GM12878 (cell line): ENCODE measurements around the gene RBM18. TPM values are rescaled to one million over a fixed set of nuclear protein-coding genes. Genes with fewer than 3 reads are reported as not detected.

Experiments
- ATAC-seq: fragments of 200-7000 bp; cut with Tn5 transposase; 3 replicates; pipeline ENCODE4 v1.9.1; 2020; ENCODE audit warnings: mild to moderate bottlenecking, moderate library complexity
- BruUV-seq: library from RNA; stranded (reverse); fragments of 400-500 nt; replicated peaks from 2 replicates; lab custom pipeline; 2021; lab: Mats Ljungman, UMichigan
- CTCF ChIA-PET: fragments of 300-600 bp; sonication (Branson Sonifier 250); formaldehyde crosslinking; extraction: SDS; loops from one replicate; lab custom pipeline; 2021; ENCODE audit warnings: inconsistent platforms; lab: Yijun Ruan, JAX
- POLR2A ChIA-PET: fragments of 350-600 bp; formaldehyde crosslinking; extraction: SDS; loops from one replicate; lab custom pipeline; 2021; ENCODE audit warnings: inconsistent platforms; lab: Charles Lee
- RAD21 ChIA-PET: fragments of 300-600 bp; sonication (Branson Sonifier 250); formaldehyde crosslinking; loops from one replicate; lab custom pipeline; 2023; ENCODE audit warnings: antibody characterized with exemption; ENCODE audit not compliant: unreplicated experiment; lab: Charles Lee
- SMC1A ChIA-PET: fragments of 300-600 bp; sonication (Branson Sonifier 250); formaldehyde crosslinking; loops from one replicate; lab custom pipeline; 2023; ENCODE audit not compliant: unreplicated experiment, uncharacterized antibody; lab: Charles Lee
- DNase-seq: peaks from one replicate; pipeline ENCODE4 v3.0.0-alpha.2; 2011; ENCODE audit warnings: low read depth, low spot score
- FAIRE-seq: peaks from 3 replicates; lab custom pipeline; 2011; peaks lifted over from hg19 to GRCh38; lab: Jason Lieb, UNC
- H2AFZ ChIP-seq: 2 replicates; pipeline ENCODE4 v1.6.0; 2011; ENCODE audit warnings: low read depth, low read length, control low read depth; ENCODE audit not compliant: control insufficient read depth
- H3K27ac ChIP-seq: 2 replicates; pipeline ENCODE4 v1.5.1; 2011; ENCODE audit warnings: control low read depth; ENCODE audit not compliant: control insufficient read depth, insufficient read depth
- H3K27me3 ChIP-seq, 2 experiments: replicated peaks in 1 of 2; 2 replicates each; pipeline versions ENCODE4 v1.6.0 to v1.6.1; 2011; ENCODE audit warnings: low read length in 1 of 2; ENCODE audit not compliant: control insufficient read depth in 2 of 2, insufficient read depth in 2 of 2
- H3K36me3 ChIP-seq, 2 experiments: 2 replicates each; pipeline ENCODE4 v1.5.1; 2011; ENCODE audit warnings: low read length in 1 of 2; ENCODE audit not compliant: control insufficient read depth in 2 of 2, insufficient read depth in 2 of 2
- H3K4me1 ChIP-seq: 2 replicates; pipeline ENCODE4 v1.6.1; 2011; ENCODE audit warnings: mild to moderate bottlenecking, low read length, moderate library complexity, mixed read lengths; ENCODE audit not compliant: control insufficient read depth, insufficient read depth
- H3K4me2 ChIP-seq: 2 replicates; pipeline ENCODE4 v1.6.0; 2011; ENCODE audit warnings: control low read depth; ENCODE audit not compliant: control insufficient read depth, insufficient read depth
- H3K4me3 ChIP-seq: fragments of 200-600 bp; sonication (generic); 2 replicates; pipeline ENCODE4 v1.5.1; 2016
- H3K79me2 ChIP-seq: 2 replicates; pipeline ENCODE4 v1.6.0; 2011; ENCODE audit warnings: low read length; ENCODE audit not compliant: control insufficient read depth, insufficient read depth
- H3K9ac ChIP-seq: 2 replicates; pipeline ENCODE4 v1.8.0; 2011; ENCODE audit warnings: low read length, control low read depth, mixed read lengths; ENCODE audit not compliant: control insufficient read depth, insufficient read depth
- H3K9me3 ChIP-seq: replicated peaks from 3 replicates; pipeline ENCODE4 v1.5.1; 2011; ENCODE audit warnings: mild to moderate bottlenecking, low read length; ENCODE audit not compliant: control insufficient read depth, insufficient read depth
- H4K20me1 ChIP-seq: 2 replicates; pipeline ENCODE4 v1.6.0; 2011; ENCODE audit not compliant: control insufficient read depth, insufficient read depth
- BCL11A ChIP-seq: IDR thresholded peaks from 2 replicates; pipeline ENCODE4 v1.6.1; 2011; ENCODE audit warnings: low read depth, low read length
- ESRRA ChIP-seq: IDR thresholded peaks from 2 replicates; pipeline ENCODE4 v1.6.1; 2012; ENCODE audit warnings: mild to moderate bottlenecking, low read length, improper control_type of control experiment
- GATAD2B ChIP-seq: fragments of 450-650 bp; conservative IDR thresholded peaks from 2 replicates; pipeline ENCODE4 v1.6.1; 2017; ENCODE audit warnings: low read depth, mild to moderate bottlenecking, moderate library complexity
- IKZF2 ChIP-seq, 2 experiments: fragments of 450-650 bp; IDR thresholded peaks; 2 replicates each; pipeline ENCODE4 v1.6.1; 2017; ENCODE audit warnings: mild to moderate bottlenecking in 2 of 2, moderate library complexity in 2 of 2
- JUNB ChIP-seq: IDR thresholded peaks from 2 replicates; pipeline ENCODE4 v1.6.1; 2016; ENCODE audit warnings: antibody characterized with exemption, mild to moderate bottlenecking
- JUND ChIP-seq: IDR thresholded peaks from 2 replicates; pipeline ENCODE4 v1.6.1; 2012; ENCODE audit warnings: low read depth, mild to moderate bottlenecking, low read length, improper control_type of control experiment, moderate library complexity
- KDM1A ChIP-seq: fragments of 200-600 bp; sonication (generic); IDR thresholded peaks from 2 replicates; pipeline ENCODE4 v1.6.1; 2016; ENCODE audit warnings: borderline replicate concordance
- MAX ChIP-seq: IDR thresholded peaks from 2 replicates; pipeline ENCODE4 v1.6.1; 2012; ENCODE audit warnings: low read depth, low read length, improper control_type of control experiment
- NRF1 ChIP-seq: conservative IDR thresholded peaks from 2 replicates; pipeline ENCODE4 v1.6.1; 2011; ENCODE audit warnings: mild to moderate bottlenecking, low read depth, low read length, improper control_type of control experiment
- SIN3A ChIP-seq: IDR thresholded peaks from 2 replicates; pipeline ENCODE4 v1.6.1; 2012; ENCODE audit warnings: low read depth, low read length, improper control_type of control experiment
- SPI1 ChIP-seq: IDR thresholded peaks from 2 replicates; pipeline ENCODE4 v1.6.1; 2011; ENCODE audit warnings: low read depth, mild to moderate bottlenecking, low read length, moderate library complexity, borderline replicate concordance; ENCODE audit not compliant: insufficient read depth
- SUZ12 ChIP-seq: fragments of 200-600 bp; sonication (generic); IDR thresholded peaks from one replicate; pipeline ENCODE4 v1.6.1; 2018; ENCODE audit warnings: antibody characterized with exemption, mild to moderate bottlenecking; ENCODE audit not compliant: unreplicated experiment
- ZBTB11 ChIP-seq: fragments of 450-650 bp; formaldehyde crosslinking; IDR thresholded peaks from 2 replicates; pipeline ENCODE4 v1.5.0; 2022; ENCODE audit warnings: mild to moderate bottlenecking, missing genetic modification characterization
- ZNF217 ChIP-seq: fragments of 450-650 bp; IDR thresholded peaks from 2 replicates; pipeline ENCODE4 v1.6.1; 2017; ENCODE audit warnings: antibody characterized with exemption, mild to moderate bottlenecking
- ZNF622 ChIP-seq: fragments of 450-650 bp; IDR thresholded peaks from 2 replicates; pipeline ENCODE4 v1.6.1; 2017; ENCODE audit warnings: mild to moderate bottlenecking, inconsistent platforms
- WGBS: methylation state at CpG from one replicate; pipeline ENCODE4 v1.1.6; 2016; ENCODE audit warnings: low lambda C conversion rate; ENCODE audit not compliant: insufficient replicate concordance, insufficient coverage; ENCODE audit errors: missing lambda C conversion rate; 5-methylcytosine and 5-hydroxymethylcytosine counted together
- in situ Hi-C: fragments of 300-500 bp; cut with MboI; formaldehyde crosslinking; loops from 9 replicates; pipeline ENCODE4 v1.14.3; 2018; ENCODE audit warnings: mixed read lengths
- intact Hi-C: fragments of 100-400 bp; cut with micrococcal nuclease; formaldehyde crosslinking; loops from one replicate; pipeline ENCODE4 v1.14.2; 2022; ENCODE audit not compliant: unreplicated experiment
- polyA plus RNA-seq, 11 experiments: library from polyadenylated mRNA; depleted of rRNA in 4 of 11; unstranded in 6 of 11; stranded (reverse) in 5 of 11; fragments of >200 nt; fragmentation: Nextera tagmentation in 4 of 11; fragmentation: Illumina TruSeq in 1 of 11; extraction: Ambion mirVana in 4 of 11; extraction: Trizol in 1 of 11; gene quantifications; 1 replicate in 1 of 11; 2 replicates in 10 of 11; pipeline versions ENCODE4 v1.2.1 to v1.2.3, GENCODE V29; 2011 to 2016; ENCODE audit warnings: inconsistent platforms in 2 of 11, missing spikeins in 2 of 11, low read depth in 1 of 11
- total RNA-seq, 4 experiments: library from RNA; depleted of rRNA in 3 of 4; stranded (reverse); fragments of >200 nt in 3 of 4; fragmentation: Illumina TruSeq in 1 of 4; extraction: Trizol in 1 of 4; gene quantifications; 2 replicates each; pipeline versions ENCODE4 v1.2.1 to v1.2.3, GENCODE V29; 2013 to 2021
- TF ChIP-seq, protein P1 (sequence below): fragments of 450-650 bp; IDR thresholded peaks from 2 replicates; pipeline ENCODE4 v1.6.1; 2017; ENCODE audit warnings: mild to moderate bottlenecking, low read depth, inconsistent platforms; ENCODE audit not compliant: poor library complexity, severe bottlenecking

RBM18 gene
- total and polyA plus RNA-seq, 10 of the 15 experiments (the other 5 are each of a cell fraction or from before 2014, with no cell fraction given), result 6.4 to 46.8 (median 30.4) TPM

DNA sequence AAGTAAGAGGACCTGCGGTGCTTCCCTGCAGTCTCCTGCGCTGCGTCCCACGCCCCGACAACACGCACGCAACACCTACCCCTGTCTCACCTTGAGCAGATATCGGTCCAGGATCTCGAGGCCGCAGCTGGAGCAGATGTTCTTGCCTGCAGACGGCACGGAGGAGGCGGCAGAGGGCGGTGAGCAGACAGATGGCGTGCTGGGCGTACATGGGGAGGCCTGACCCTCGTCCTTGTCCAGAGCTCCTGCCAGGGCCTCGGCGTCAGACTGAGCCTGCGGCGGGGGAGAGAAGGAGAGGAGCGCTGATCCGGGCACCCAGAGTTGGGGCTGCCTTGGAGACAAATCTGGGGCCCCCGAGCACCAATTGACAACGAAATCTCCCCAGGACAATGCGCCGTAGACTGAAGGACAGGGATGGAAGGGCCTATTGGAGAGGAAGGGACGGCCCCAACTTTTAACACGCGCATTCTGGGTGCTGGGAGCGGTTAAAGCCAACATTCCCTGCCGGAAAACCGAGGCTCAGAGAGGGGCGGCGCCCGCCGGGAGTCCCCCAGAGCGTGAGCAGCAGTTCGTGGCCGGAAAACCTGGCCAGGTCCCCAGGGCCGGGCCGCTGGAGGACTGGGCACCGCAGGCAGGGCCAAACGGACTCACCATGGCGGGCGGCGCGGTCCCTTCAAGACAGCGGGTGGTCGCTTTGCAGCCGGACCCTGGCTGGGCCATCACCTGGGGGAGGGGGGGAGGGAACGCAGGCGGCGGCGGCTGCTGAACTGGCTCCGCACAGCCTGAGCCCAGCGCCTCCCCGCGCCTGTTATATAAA lies 37.7 kb downstream of the RBM18 start:
- POLR2A ChIA-PET, result no interaction called here
- Histone ChIP-seq H3K9me3 (no peaks in the 10 kb centered on the region), H3K36me3 (no peaks in the 10 kb centered on the region), H3K4me3 (no peak overlapping the region), H4K20me1 (no peaks in the 10 kb centered on the region; the same call in 1 of the 2 replicates), H3K4me2 (no peak overlapping the region), H3K4me1 (no peaks in the 10 kb centered on the region), H2AFZ (no peak overlapping the region), H3K79me2 (no peaks in the 10 kb centered on the region), H3K27me3 (peaks cover 11 to 27% of the 10 kb centered on the region in 2 experiments), H3K27ac (no peak overlapping the region), H3K9ac (no peak overlapping the region)
- intact Hi-C loops (no loop called here), in situ Hi-C loops (no loop called here)
- BruUV-seq, result no TSS peak
- no peak for ATAC-seq
- no peak for DNase-seq
- no peak for FAIRE-seq
- TF ChIP-seq ZNF217, result no peak
- no peak for TF ChIP-seq SIN3A
- TF ChIP-seq IKZF2 (IDR thresholded peaks at IDR 0.05), result no peak
- TF ChIP-seq ZBTB11, result no peak
- no peak for TF ChIP-seq BCL11A
- no peak for TF ChIP-seq SPI1
- TF ChIP-seq KDM1A, result no peak
- TF ChIP-seq ESRRA, result no peak
- TF ChIP-seq, protein P1, sequence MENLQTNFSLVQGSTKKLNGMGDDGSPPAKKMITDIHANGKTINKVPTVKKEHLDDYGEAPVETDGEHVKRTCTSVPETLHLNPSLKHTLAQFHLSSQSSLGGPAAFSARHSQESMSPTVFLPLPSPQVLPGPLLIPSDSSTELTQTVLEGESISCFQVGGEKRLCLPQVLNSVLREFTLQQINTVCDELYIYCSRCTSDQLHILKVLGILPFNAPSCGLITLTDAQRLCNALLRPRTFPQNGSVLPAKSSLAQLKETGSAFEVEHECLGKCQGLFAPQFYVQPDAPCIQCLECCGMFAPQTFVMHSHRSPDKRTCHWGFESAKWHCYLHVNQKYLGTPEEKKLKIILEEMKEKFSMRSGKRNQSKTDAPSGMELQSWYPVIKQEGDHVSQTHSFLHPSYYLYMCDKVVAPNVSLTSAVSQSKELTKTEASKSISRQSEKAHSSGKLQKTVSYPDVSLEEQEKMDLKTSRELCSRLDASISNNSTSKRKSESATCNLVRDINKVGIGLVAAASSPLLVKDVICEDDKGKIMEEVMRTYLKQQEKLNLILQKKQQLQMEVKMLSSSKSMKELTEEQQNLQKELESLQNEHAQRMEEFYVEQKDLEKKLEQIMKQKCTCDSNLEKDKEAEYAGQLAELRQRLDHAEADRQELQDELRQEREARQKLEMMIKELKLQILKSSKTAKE, result no peak
- TF ChIP-seq GATAD2B, result no peak
- TF ChIP-seq SUZ12, result no peak
- no peak for TF ChIP-seq NRF1
- TF ChIP-seq JUND, result no peak
- TF ChIP-seq JUNB, result no peak
- TF ChIP-seq MAX, result no peak
- no peak for TF ChIP-seq ZNF622
- SMC1A ChIA-PET, result no interaction called here
- RAD21 ChIA-PET, result no interaction called here
- CTCF ChIA-PET, result no interaction called here
- WGBS, result 61% methylated on average over 47 of the region's 59 CpGs
